GM18505 (cell line): Measurements from ENCODE around the gene OR13A1.
"Not testable (repeated sequence)": the region's sequence is repeated elsewhere in the genome, so short reads cannot be mapped to it uniquely, and the experiment has no call there.

Experiments
- ATAC-seq: cut with Tn5 transposase; IDR thresholded peaks from one replicate; pipeline ENCODE4 v1.9.1; 2021; ENCODE audit not compliant: unreplicated experiment
- POLR2A ChIP-seq: IDR thresholded peaks from 4 replicates; pipeline ENCODE4 v1.6.1; 2011; ENCODE audit warnings: borderline replicate concordance; ENCODE audit not compliant: insufficient read depth, insufficient read length; ENCODE audit errors: extremely low read depth

The OR13A1 gene

GRCh38 chr10:45315508-45315907 is at the start of gene OR13A1:
Gene OR13A1 (minus strand): TSS chr10:45315608. CDS start chr10:45304422, 11,186 bp downstream.
- no peak for ATAC-seq
- no peak for TF ChIP-seq POLR2A

GRCh38 chr10:45361983-45362799 is 46.8 kb upstream of the OR13A1 start:
- not testable (repeated sequence) for ATAC-seq

- not testable (repeated sequence) for ATAC-seq
These were observed 43.6 kb upstream of the OR13A1 start for GRCh38 chr10:45358961-45359360.

- no peak for TF ChIP-seq POLR2A
- ATAC-seq: no peak
These were observed 40.1 kb upstream of the OR13A1 start for GRCh38 chr10:45355494-45355893.

GRCh38 chr10:45354261-45354660 is 38.9 kb upstream of the OR13A1 start:
- TF ChIP-seq POLR2A: no peak
- no peak for ATAC-seq

- ATAC-seq: peak; percentile 68
These were observed 37.8 kb upstream of the OR13A1 start for GRCh38 chr10:45353186-45353585.

GRCh38 chr10:45348196-45348765 is 32.9 kb upstream of the OR13A1 start:
- not testable (repeated sequence) for ATAC-seq

More at GRCh38 chr10:45353186-45353585, 37.8 kb upstream of the OR13A1 start:
- no peak for TF ChIP-seq POLR2A

- not testable (repeated sequence) for ATAC-seq
These were observed 32.1 kb upstream of the OR13A1 start for GRCh38 chr10:45347464-45347863.

- ATAC-seq: not testable (repeated sequence)
These were observed 31.4 kb upstream of the OR13A1 start for GRCh38 chr10:45346652-45347335.

- ATAC-seq: not testable (repeated sequence)
These were observed 25.0 kb upstream of the OR13A1 start for GRCh38 chr10:45340420-45340819.

GRCh38 chr10:45339894-45340293 is 24.5 kb upstream of the OR13A1 start:
- ATAC-seq: no peak
- TF ChIP-seq POLR2A: no peak

GRCh38 chr10:45331824-45332223 is 16.4 kb upstream of the OR13A1 start:
- not testable (repeated sequence) for ATAC-seq

GRCh38 chr10:45326864-45327263 is 11.5 kb upstream of the OR13A1 start:
- not testable (repeated sequence) for ATAC-seq

- ATAC-seq: no peak
- TF ChIP-seq POLR2A: no peak
These were observed 9.7 kb upstream of the OR13A1 start for GRCh38 chr10:45325116-45325515.

- ATAC-seq: no peak
- TF ChIP-seq POLR2A: no peak
These were observed 4.3 kb upstream of the OR13A1 start for GRCh38 chr10:45319702-45320101.
